Activated naive CD4-positive, alpha-beta T cell (primary cell): Measurements from ENCODE around the gene TBX1.
A peak's percentile ranks its signal among the peaks of the same experiment; 100 is the strongest.

Experiments
- DNase-seq, 4 experiments: peaks; one replicate each; lab custom pipeline; 2025; lab: John Stamatoyannopoulos, UW

TBX1 gene

GRCh38 chr22:19760058-19760950 lies at the start of gene TBX1:
Gene TBX1, plus strand, starts transcription at chr22:19760778. Its CDS starts 66 bp downstream, at chr22:19760844.
- no peak for DNase-seq

- no peak for DNase-seq
These were observed 47.3 kb upstream of the TBX1 start for GRCh38 chr22:19713245-19713644.

- no peak for DNase-seq
These were observed 46.8 kb upstream of the TBX1 start for GRCh38 chr22:19713650-19714311.

GRCh38 chr22:19714312-19715187 lies 46.0 kb upstream of the TBX1 start, which contains the start of gene SEPTIN5:
Gene SEPTIN5, plus strand, starts transcription at chr22:19714503. Its CDS starts 86 bp downstream, at chr22:19714589.
- DNase-seq: no peak

GRCh38 chr22:19715188-19715930 lies 45.2 kb upstream of the TBX1 start:
- no peak for DNase-seq

GRCh38 chr22:19716041-19716828 lies 44.3 kb upstream of the TBX1 start:
- no peak for DNase-seq

GRCh38 chr22:19716829-19717105 lies 43.8 kb upstream of the TBX1 start:
- DNase-seq: no peak

- no peak for DNase-seq
These were observed 43.4 kb upstream of the TBX1 start for GRCh38 chr22:19717181-19717580.

- peak; percentile 60 to 82 (median 64) for DNase-seq
These were observed 42.7 kb upstream of the TBX1 start for GRCh38 chr22:19717691-19718455.

- DNase-seq: no peak
These were observed 42.0 kb upstream of the TBX1 start for GRCh38 chr22:19718456-19719049.

- no peak for DNase-seq
These were observed 41.5 kb upstream of the TBX1 start for GRCh38 chr22:19719050-19719482.

- no peak for DNase-seq
These were observed 41.0 kb upstream of the TBX1 start for GRCh38 chr22:19719488-19720021.

GRCh38 chr22:19720150-19720827 lies 40.3 kb upstream of the TBX1 start:
- DNase-seq: no peak

- no peak for DNase-seq
These were observed 39.6 kb upstream of the TBX1 start for GRCh38 chr22:19720999-19721329.

GRCh38 chr22:19721330-19722177 lies 39.0 kb upstream of the TBX1 start:
- no peak for DNase-seq

- no peak for DNase-seq
These were observed 38.2 kb upstream of the TBX1 start for GRCh38 chr22:19722178-19722981.

- no peak for DNase-seq
These were observed 37.7 kb upstream of the TBX1 start for GRCh38 chr22:19722982-19723231.
